Astrocyte (in vitro differentiated cells and primary cell): ENCODE measurements around the gene CXCL8.

Source experiments
- EZH2 ChIP-seq: IDR thresholded peaks from 2 replicates; pipeline ENCODE4 v1.6.1; 2012; ENCODE audit warnings: mild to moderate bottlenecking, low read length, inconsistent platforms; ENCODE audit not compliant: insufficient read depth
- TF ChIP-seq, protein P1 (sequence below): IDR thresholded peaks from 2 replicates; pipeline ENCODE4 v1.5.1; 2011; ENCODE audit warnings: low read depth, mild to moderate bottlenecking, inconsistent platforms, low read length, moderate library complexity; ENCODE audit not compliant: insufficient read depth

DNA sequence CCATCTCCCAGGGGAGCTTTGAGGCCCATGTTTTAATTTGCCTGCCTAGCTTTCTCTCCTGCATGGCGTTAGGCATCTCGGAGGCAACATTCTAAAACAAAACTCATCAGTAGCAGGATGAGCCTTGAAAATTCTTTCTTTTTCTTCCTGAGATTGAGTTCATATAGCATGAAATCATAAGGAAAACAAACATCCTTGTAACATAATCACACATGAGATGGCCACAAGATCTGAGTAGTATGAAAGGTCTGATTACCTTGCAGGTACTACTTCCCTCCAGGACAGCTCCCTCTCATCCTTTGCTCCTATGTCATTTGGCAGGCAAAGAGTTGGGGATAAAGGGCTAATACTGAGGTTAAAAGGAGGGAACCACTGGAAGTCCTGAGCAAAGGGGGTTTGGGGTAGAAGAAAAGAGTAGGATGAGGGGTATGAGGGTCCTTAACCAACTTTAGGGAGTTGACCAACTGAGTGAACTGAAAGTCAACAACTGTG is 37.5 kb upstream of the CXCL8 start:
- TF ChIP-seq EZH2 = no peak
- TF ChIP-seq, protein P1, sequence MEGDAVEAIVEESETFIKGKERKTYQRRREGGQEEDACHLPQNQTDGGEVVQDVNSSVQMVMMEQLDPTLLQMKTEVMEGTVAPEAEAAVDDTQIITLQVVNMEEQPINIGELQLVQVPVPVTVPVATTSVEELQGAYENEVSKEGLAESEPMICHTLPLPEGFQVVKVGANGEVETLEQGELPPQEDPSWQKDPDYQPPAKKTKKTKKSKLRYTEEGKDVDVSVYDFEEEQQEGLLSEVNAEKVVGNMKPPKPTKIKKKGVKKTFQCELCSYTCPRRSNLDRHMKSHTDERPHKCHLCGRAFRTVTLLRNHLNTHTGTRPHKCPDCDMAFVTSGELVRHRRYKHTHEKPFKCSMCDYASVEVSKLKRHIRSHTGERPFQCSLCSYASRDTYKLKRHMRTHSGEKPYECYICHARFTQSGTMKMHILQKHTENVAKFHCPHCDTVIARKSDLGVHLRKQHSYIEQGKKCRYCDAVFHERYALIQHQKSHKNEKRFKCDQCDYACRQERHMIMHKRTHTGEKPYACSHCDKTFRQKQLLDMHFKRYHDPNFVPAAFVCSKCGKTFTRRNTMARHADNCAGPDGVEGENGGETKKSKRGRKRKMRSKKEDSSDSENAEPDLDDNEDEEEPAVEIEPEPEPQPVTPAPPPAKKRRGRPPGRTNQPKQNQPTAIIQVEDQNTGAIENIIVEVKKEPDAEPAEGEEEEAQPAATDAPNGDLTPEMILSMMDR = no peak
